ENCODE measurements around the gene PDE6B.
"Not testable (repeated sequence)": the region's sequence is repeated elsewhere in the genome, so short reads cannot be mapped to it uniquely, and the experiment has no call there.

The PDE6B gene

GRCh38 chr4:656436-657337, 31.3 kb downstream of the PDE6B start:
- no peak for DNase-seq (ENCODE audit: low spot score)

DNA sequence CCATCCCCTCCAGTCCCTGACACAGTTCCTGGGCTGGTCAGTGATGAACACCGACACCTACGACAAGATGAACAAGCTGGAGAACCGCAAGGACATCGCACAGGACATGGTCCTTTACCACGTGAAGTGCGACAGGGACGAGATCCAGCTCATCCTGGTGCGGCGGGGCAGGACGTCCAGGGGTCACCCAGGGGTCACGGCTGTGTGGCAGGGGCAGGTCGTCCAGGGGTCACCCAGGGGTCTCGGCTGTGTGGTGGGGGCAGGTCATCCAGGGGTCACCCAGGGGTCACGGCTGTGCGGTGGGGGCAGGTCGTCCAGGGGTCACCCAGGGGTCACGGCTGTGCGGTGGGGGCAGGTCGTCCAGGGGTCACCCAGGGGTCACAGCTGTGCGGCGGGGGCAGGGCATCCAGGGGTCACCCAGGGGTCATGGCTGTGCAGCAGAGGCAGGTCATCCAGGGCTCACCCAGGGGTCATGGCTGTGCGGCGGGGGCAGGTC, 32.0 kb downstream of the PDE6B start:
- no peak for DNase-seq (ENCODE audit: low spot score)

DNA sequence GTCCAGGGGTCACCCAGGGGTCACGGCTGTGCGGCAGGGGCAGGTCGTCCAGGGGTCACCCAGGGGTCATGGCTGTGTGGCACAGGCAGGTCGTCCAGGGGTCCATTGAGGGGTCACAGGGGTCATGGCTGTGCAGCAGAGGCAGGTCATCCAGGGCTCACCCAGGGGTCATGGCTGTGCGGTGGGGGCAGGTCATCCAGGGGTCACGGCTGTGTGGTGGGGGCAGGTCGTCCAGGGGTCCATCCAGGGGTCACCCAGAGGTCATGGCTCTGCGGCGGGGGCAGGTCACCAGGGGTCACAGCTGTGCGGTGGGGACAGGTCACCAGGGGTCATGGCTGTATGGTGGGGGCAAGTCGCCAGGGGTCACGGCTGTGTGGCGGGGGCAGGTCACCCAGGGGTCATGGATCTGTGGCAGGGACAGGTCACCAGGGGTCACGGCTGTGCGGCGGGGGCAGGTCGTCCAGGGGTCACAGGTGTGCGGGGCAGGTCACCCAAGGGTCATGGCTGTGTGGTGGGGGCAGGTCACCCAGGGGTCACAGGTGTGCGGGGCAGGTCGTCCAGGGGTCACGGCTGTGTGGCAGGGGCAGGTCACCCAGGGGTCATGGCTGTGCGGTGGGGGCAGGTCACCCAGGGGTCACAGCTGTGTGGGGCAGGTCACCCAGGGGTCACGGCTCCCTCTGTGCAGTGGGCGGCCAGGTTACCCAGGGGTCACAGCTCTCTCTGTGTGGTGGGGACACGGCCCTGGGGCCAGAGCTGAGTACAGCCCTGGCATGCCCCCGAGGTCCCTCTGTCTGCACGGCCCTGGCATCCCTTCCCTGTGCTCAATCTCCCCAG, 32.7 kb downstream of the PDE6B start:
- DNase-seq (ENCODE audit: low spot score): no peak

- no peak for DNase-seq (ENCODE audit: low spot score)
Observed at GRCh38 chr4:658681-659667, 33.6 kb downstream of the PDE6B start.

DNA sequence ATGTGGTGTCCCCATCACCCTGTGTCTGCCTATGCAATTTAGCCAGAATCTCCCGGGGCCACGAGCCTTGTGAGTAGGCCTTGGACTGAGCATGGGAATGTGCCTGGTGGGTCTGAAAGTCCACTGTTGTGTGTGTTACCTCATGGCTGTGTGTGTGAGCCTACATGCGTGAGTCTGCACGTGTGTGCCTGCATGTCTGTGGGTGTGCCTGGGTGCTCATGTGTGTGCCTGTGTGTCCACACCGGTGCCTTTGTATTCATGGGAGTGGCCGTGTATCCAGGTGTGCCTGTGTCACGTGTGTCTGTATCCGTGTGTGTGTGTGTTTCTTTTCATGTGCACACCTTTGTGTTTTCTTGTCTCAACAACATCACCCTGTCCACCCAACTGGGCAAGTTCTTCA, 34.5 kb downstream of the PDE6B start:
- no peak for DNase-seq (ENCODE audit: low spot score)

- DNase-seq (ENCODE audit: low spot score): no peak
Observed at GRCh38 chr4:660401-660800, 35.0 kb downstream of the PDE6B start.

DNA sequence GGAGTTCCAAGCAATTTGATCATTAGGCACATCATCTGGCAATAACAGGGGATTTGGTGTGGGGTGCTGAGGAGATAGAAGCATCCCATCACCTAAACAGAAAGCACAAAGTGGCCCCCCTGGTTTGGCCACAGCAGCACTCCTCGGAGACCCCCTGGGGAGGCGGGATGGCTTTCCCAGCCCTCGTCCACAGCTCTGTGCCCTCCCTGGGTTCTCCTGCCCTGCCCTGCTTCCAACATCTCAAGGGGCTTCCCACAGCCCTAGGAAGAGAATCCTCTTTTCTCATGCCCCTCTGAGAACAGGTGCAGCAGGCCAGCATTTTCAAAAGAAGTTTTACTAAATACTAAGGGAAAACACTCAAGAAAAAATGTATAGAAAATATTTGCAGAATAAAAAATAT, 35.9 kb downstream of the PDE6B start:
- no peak for DNase-seq (ENCODE audit: low spot score)

DNA sequence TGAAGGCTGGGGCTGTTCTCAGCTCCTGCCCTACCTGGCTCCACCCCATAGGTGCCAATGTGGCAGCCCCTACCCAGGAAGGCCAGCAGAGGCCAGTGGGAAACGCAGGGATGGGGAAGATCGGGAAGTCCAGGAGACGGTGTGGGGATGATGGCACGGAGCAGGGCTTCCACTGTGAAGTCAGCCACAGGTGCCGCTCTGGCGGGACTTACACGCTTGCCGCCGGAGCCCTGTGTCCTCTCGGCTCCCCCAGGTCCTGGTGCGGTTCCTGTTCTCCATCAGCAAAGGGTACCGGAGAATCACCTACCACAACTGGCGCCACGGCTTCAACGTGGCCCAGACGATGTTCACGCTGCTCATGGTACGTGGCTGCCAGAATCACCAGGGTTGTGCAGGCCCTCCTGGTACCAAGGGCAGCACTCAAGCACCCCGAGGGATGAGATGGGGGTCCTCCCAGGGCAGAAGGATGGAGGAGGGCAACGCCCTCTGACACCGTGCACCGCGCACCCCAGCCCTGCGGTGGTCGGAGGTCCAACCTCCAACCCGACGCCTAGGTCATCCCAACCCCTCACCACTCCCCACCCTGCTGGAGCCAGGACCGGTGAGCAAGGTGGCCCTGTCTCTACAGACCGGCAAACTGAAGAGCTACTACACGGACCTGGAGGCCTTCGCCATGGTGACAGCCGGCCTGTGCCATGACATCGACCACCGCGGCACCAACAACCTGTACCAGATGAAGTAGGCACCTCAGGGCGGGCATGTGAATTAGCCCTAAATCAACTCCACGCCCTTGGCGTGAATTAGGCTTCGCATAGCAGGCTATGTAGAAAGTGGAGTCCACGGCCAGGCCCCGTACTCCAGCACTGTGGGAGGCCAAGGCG, 36.7 kb downstream of the PDE6B start:
- no peak for DNase-seq (ENCODE audit: low spot score)

DNA sequence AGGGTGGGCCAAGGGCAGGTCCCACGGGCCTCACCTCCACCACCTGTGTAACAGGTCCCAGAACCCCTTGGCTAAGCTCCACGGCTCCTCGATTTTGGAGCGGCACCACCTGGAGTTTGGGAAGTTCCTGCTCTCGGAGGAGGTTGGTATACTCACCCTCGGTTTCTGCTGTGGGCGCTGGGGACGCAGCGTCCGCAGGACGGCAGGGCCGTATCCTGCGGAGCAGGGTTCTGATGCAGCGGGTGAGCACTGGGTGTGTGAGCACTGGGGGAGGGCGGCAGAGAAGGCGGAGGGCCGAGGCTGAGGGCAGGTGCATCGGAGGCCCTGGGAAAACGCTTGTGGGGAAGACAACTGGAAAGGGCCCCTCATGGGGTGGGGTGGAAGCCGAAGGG, 37.7 kb downstream of the PDE6B start:
- DNase-seq (ENCODE audit: low spot score): no peak

DNA sequence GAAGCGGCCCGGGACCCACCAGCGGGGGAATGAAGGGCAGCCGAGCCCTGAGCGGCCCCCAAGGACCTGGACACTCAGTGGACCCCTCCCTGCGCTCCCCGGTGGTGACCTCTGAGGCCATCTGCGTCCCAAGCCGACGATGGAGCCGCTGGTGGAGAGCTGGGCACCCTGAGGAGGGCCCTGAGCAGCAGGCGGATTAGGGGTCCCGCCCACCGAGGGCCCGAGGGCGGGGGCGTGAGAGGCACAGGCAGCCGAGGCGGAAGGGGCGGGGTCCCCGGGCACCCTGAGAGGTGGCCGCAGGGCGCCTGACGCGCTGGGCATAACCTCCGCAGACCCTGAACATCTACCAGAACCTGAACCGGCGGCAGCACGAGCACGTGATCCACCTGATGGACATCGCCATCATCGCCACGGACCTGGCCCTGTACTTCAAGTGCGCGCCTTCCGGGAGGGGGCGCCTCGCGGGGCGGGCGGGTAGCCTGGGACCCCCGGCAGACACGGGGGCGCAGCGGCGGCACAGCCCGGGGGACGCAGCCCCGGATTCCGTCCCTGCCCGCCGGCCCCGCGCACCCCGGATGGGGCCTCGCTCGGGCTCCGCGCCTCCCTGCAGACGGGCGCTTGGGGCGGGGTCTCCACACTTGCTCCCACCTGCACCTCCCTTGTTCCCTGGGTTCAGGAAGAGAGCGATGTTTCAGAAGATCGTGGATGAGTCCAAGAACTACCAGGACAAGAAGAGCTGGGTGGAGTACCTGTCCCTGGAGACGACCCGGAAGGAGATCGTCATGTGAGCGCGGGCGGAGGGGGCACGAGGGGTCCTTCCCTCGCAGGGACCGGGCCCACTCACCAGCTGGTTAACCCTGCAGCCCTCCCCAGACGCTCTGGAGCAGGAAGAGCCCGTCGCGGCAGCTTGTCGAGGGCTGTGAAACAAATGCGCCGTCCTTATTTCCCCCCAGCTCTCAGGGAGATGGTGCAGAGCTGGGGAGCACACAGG, 38.4 kb downstream of the PDE6B start:
- peak; percentile 84 for DNase-seq (ENCODE audit: low spot score)

- no peak for DNase-seq (ENCODE audit: low spot score)
Observed at GRCh38 chr4:664713-665231, 39.4 kb downstream of the PDE6B start.

DNA sequence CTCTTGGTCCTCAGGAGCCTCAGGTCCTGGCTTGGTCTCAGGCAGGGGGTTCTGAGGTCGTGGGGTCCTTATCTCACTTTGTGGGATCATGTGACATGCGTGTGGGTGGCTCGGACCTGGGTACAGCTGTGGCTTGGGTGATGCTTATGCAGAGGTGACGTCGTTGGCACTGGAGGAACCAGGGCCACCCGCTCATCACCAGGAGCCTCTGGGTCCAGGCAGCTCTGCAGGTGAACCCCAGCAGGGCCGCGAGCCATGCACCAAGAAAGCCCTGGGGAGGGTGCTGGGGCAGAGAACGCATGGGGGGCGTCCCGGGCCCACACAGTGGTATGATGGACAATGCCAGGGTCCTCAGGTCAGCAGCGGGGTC, 40.0 kb downstream of the PDE6B start:
- no peak for DNase-seq (ENCODE audit: low spot score)

DNA sequence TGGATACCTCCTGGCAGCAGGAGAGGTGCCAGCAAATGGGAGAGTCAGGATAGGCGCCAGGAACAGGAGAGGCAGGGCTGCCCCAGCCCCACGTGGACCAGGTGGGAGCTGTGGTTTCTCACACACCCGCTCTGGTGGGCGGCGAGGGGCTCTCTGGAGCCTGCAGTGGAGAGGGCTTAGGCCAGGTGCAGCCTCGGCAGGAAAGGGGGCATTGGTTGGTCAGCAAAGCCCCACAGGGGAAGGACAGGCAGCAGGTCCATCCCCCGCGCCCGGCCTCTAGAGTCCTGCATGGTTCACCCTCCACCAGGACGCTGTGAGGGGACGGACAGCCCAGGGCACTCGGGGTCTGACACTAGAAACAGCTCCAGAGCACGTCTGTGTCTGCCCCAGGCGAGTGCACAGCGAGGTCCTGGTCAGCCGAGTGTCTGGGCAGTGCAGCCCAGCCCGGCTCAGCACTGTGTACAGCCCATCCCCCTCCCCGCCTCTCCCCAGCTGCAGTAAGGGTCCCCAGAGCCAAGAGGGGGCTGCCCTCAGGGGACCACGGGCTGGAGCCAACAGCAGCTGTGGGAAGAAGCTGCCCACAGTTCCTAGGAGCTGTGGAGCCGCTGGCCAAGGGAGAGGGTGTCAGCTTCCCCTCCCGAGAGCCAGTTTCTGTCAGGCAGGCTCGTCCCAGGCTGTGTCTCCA, 40.5 kb downstream of the PDE6B start:
- DNase-seq (ENCODE audit: low spot score): no peak

DNA sequence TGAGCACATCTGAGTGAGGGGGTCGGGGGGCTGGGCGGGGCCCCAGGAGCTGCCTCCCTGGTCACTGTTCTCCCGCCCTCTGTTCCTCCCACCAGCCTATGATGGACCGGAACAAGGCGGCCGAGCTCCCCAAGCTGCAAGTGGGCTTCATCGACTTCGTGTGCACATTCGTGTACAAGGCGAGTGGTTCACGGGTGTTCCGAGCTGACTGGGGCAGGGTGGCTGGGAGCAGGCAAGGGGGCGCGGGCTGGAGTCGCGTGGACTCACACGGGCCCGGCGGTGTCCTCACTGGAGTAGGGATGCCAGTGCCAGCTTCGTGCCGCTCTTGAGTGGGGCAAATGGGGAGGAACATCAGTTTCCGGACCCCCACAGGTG, 41.0 kb downstream of the PDE6B start:
- DNase-seq (ENCODE audit: low spot score): no peak

- DNase-seq (ENCODE audit: low spot score): no peak
Observed at GRCh38 chr4:666822-667544, 41.6 kb downstream of the PDE6B start.

DNA sequence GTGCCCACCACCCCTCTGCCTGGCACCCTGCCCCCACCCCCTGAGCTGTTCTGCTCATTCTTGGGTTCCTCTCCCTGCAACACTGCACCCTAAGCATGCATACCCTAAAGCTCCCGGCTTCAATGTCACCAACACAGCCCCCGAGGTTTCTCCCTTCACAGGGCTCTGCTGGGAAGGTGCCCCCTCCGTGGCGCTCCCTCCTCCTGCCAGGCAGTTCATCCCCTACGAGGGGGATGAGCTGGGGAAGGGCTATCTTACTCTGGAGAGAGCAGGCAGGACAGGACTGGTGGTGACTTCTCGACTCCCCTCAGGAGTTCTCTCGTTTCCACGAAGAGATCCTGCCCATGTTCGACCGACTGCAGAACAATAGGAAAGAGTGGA, 42.2 kb downstream of the PDE6B start:
- DNase-seq (ENCODE audit: low spot score): no peak

GRCh38 chr4:668219-668618, 42.8 kb downstream of the PDE6B start:
- not testable (repeated sequence) for DNase-seq (ENCODE audit: low spot score)
